HEK293T (cell line): ENCODE measurements around the gene CDHR3.

Source experiments
- BHLHE40 ChIP-seq: fragments of 450-650 bp; IDR thresholded peaks from 2 replicates; pipeline ENCODE4 v1.6.1; 2016; ENCODE audit warnings: mild to moderate bottlenecking, moderate library complexity, borderline replicate concordance
- CTBP1 ChIP-seq: fragments of 450-650 bp; IDR thresholded peaks from 2 replicates; pipeline ENCODE4 v1.6.1; 2016; ENCODE audit warnings: borderline replicate concordance
- ELF4 ChIP-seq: fragments of 450-650 bp; IDR thresholded peaks from 2 replicates; pipeline ENCODE4 v1.6.1; 2017; ENCODE audit warnings: antibody characterized with exemption
- FOXK2 ChIP-seq: fragments of 450-650 bp; IDR thresholded peaks from 2 replicates; pipeline ENCODE4 v1.6.1; 2016; ENCODE audit warnings: mild to moderate bottlenecking
- HDGF ChIP-seq: fragments of 450-650 bp; IDR thresholded peaks from 2 replicates; pipeline ENCODE4 v1.6.1; 2017; ENCODE audit warnings: antibody characterized with exemption, borderline replicate concordance
- L3MBTL2 ChIP-seq: fragments of 450-650 bp; conservative IDR thresholded peaks from 2 replicates; pipeline ENCODE4 v1.6.1; 2016; ENCODE audit warnings: mild to moderate bottlenecking
- LEF1 ChIP-seq: fragments of 450-650 bp; IDR thresholded peaks from 2 replicates; pipeline ENCODE4 v1.6.1; 2017; ENCODE audit warnings: mild to moderate bottlenecking, borderline replicate concordance
- NFRKB ChIP-seq: fragments of 450-650 bp; IDR thresholded peaks from 2 replicates; pipeline ENCODE4 v1.6.1; 2016; ENCODE audit warnings: mild to moderate bottlenecking, moderate library complexity
- PKNOX1 ChIP-seq: fragments of 450-650 bp; IDR thresholded peaks from 2 replicates; pipeline ENCODE4 v1.6.1; 2016
- SP1 ChIP-seq: fragments of 450-650 bp; IDR thresholded peaks from 2 replicates; pipeline ENCODE4 v1.6.1; 2017
- SUZ12 ChIP-seq: fragments of 450-650 bp; IDR thresholded peaks from 2 replicates; pipeline ENCODE4 v1.6.1; 2016; ENCODE audit warnings: mild to moderate bottlenecking
- TARDBP ChIP-seq: fragments of 450-650 bp; IDR thresholded peaks from 2 replicates; pipeline ENCODE4 v1.6.1; 2016

- TF ChIP-seq L3MBTL2 (no peak), SP1 (no peak), PKNOX1 (no peak), FOXK2 (no peak), SUZ12 (no peak), ELF4 (no peak), NFRKB (no peak), TARDBP (no peak), CTBP1 (no peak), LEF1 (no peak), BHLHE40 (no peak), HDGF (no peak)
These were observed 78.2 kb downstream of the CDHR3 start for GRCh38 chr7:106041140-106041717.
